H1 (cell line): ENCODE data around the gene ALK. TPM values are rescaled to one million over a fixed set of nuclear protein-coding genes. Genes with fewer than 3 reads are reported as not detected.

ENCODE experiments used
- CBX8 ChIP-seq: fragments of 300-800, 300-1000 bp; sonication (generic); IDR thresholded peaks from 2 replicates; pipeline ENCODE4 v1.7.1; 2016; ENCODE audit warnings: low read depth, low read length, borderline replicate concordance
- EZH2 ChIP-seq: fragments of 200-600 bp; sonication (generic); IDR thresholded peaks from 2 replicates; pipeline ENCODE4 v1.7.1; 2012; ENCODE audit warnings: low read depth, mild to moderate bottlenecking, moderate library complexity, low read length, inconsistent platforms; ENCODE audit not compliant: severe bottlenecking
- POLR2AphosphoS5 ChIP-seq: IDR thresholded peaks from 2 replicates; pipeline ENCODE4 v1.6.1; 2011; ENCODE audit warnings: low read depth, low read length
- polyA plus RNA-seq, 7 experiments: library from polyadenylated mRNA; depleted of rRNA in 3 of 7; stranded (reverse) in 5 of 7; unstranded in 2 of 7; fragments of >200 nt in 5 of 7; fragments of 200-250 nt in 2 of 7; gene quantifications; 1 replicate in 5 of 7; 2 replicates in 1 of 7; 4 replicates in 1 of 7; pipeline versions ENCODE4 v1.2.1 to v1.2.3, GENCODE V29; 2011 to 2013; ENCODE audit warnings: missing spikeins in 2 of 7, mixed read lengths in 2 of 7
- total RNA-seq: library from RNA; stranded (reverse); fragmentation: NEBNext Ultra II Directional; extraction: Animal tissue kit (Norgen Biotek cat#: 25700); gene quantifications from 2 replicates; pipeline ENCODE4 v1.2.1, GENCODE V29; 2021

Gene ALK
- total and polyA plus RNA-seq, 2 of the 8 experiments (the other 6 are each of a cell fraction or from before 2014, with no cell fraction given) = 0.02 to 0.09 TPM

GRCh38 chr2:29898999-29899398, 22.4 kb downstream of the ALK start (continued):
- no peak for TF ChIP-seq POLR2AphosphoS5
- TF ChIP-seq EZH2 = no peak
- no peak for TF ChIP-seq CBX8
